HCT116 (cell line): ENCODE data around the gene DZIP1L. TPM values are rescaled to one million over a fixed set of nuclear protein-coding genes. Genes with fewer than 3 reads are reported as not detected.

Experiments
- ATAC-seq: fragments of 200-7000 bp; cut with Tn5 transposase; 2 replicates; pipeline ENCODE4 v1.9.1; 2020; ENCODE audit warnings: mild to moderate bottlenecking, moderate library complexity
- BruUV-seq: library from RNA; stranded (reverse); fragments of 400-500 nt; replicated peaks from 2 replicates; lab custom pipeline; 2021; lab: Mats Ljungman, UMichigan
- CTCF ChIA-PET: fragments of 300-600 bp; sonication (Branson Sonifier 250); formaldehyde crosslinking; loops from one replicate; lab custom pipeline; 2021; ENCODE audit warnings: antibody characterized with exemption; lab: Charles Lee
- POLR2A ChIA-PET: fragments of 300-600, 350-600 bp; sonication (Branson Sonifier 250); formaldehyde crosslinking; loops from one replicate; lab custom pipeline; 2021; ENCODE audit warnings: antibody characterized with exemption; lab: Charles Lee
- RAD21 ChIA-PET, 2 experiments: fragments of 300-600 bp; sonication (Branson Sonifier 250); formaldehyde crosslinking; loops; one replicate each; lab custom pipeline; 2023; ENCODE audit warnings: low total read pairs in 2 of 2; ENCODE audit not compliant: uncharacterized antibody in 2 of 2, unreplicated experiment in 2 of 2, low non-redundant PET in 1 of 2; lab: Charles Lee
- DNase-seq: peaks from one replicate; pipeline ENCODE4 v3.0.0-alpha.2; 2010; ENCODE audit warnings: low read depth, low spot score
- H2AFZ ChIP-seq: fragments of 200-600 bp; shearing (Covaris generic), sonication (generic); 2 replicates; pipeline ENCODE4 v1.6.1; 2017; ENCODE audit warnings: low read depth, mixed run types, mixed read lengths, antibody characterized with exemption, low read length; ENCODE audit not compliant: poor library complexity, severe bottlenecking
- H3K27ac ChIP-seq: 2 replicates; pipeline ENCODE4 v1.5.1; 2012; ENCODE audit warnings: low read depth, low read length
- H3K27me3 ChIP-seq: fragments of 200-600 bp; sonication (generic); 2 replicates; pipeline ENCODE4 v1.6.1; 2016; ENCODE audit warnings: mixed run types, low read length, mixed read lengths; ENCODE audit not compliant: insufficient read depth
- H3K36me3 ChIP-seq, 2 experiments: fragments of 200-500 bp in 1 of 2; fragments of 200-600 bp in 1 of 2; sonication (Bioruptor generic) in 1 of 2; sonication (generic) in 1 of 2; 2 replicates each; pipeline versions ENCODE4 v1.5.1 to v1.6.1; 2014 to 2016; ENCODE audit warnings: low read length in 2 of 2, inconsistent platforms in 1 of 2, mixed read lengths in 1 of 2, mixed run types in 1 of 2; ENCODE audit not compliant: insufficient read depth in 2 of 2, control insufficient read depth in 1 of 2
- H3K4me1 ChIP-seq, 2 experiments: fragments of 200-600 bp in 1 of 2; sonication (generic) in 1 of 2; 2 replicates each; pipeline versions ENCODE4 v1.5.1 to v1.6.1; 2012 to 2017; ENCODE audit warnings: low read length in 2 of 2, inconsistent platforms in 1 of 2, mild to moderate bottlenecking in 1 of 2, mixed read lengths in 1 of 2, mixed run types in 1 of 2, moderate library complexity in 1 of 2; ENCODE audit not compliant: insufficient read depth in 2 of 2, control insufficient read depth in 1 of 2
- H3K4me2 ChIP-seq: fragments of 200-600 bp; sonication (generic); 2 replicates; pipeline ENCODE4 v1.6.1; 2017; ENCODE audit warnings: mixed run types, low read length, mixed read lengths
- H3K4me3 ChIP-seq, 2 experiments: fragments of 200-600 bp in 1 of 2; sonication (generic) in 1 of 2; replicated peaks in 1 of 2; 2 replicates each; pipeline ENCODE4 v1.5.1; 2011 to 2016; ENCODE audit warnings: low read length in 2 of 2, control low read depth in 1 of 2, low read depth in 1 of 2, mild to moderate bottlenecking in 1 of 2, mixed read lengths in 1 of 2, mixed run types in 1 of 2
- H3K79me2 ChIP-seq: fragments of 200-600 bp; sonication (generic); 2 replicates; pipeline ENCODE4 v1.6.1; 2017; ENCODE audit warnings: mild to moderate bottlenecking, mixed run types, low read length, moderate library complexity, mixed read lengths; ENCODE audit not compliant: insufficient read depth
- H3K9ac ChIP-seq: fragments of 200-600 bp; sonication (generic); 2 replicates; pipeline ENCODE4 v1.6.1; 2016; ENCODE audit warnings: low read length, mixed read lengths
- H3K9me2 ChIP-seq: fragments of 200-600 bp; sonication (generic), shearing (Covaris generic); 2 replicates; pipeline ENCODE4 v1.6.1; 2017; ENCODE audit warnings: mixed run types, mild to moderate bottlenecking, moderate library complexity; ENCODE audit not compliant: insufficient read depth
- H3K9me3 ChIP-seq, 2 experiments: fragments of 200-500 bp in 1 of 2; fragments of 200-600 bp in 1 of 2; sonication (Bioruptor generic) in 1 of 2; sonication (generic) in 1 of 2; 2 replicates each; pipeline ENCODE4 v1.6.1; 2014 to 2017; ENCODE audit warnings: low read length in 2 of 2, mixed read lengths in 2 of 2, inconsistent platforms in 1 of 2, low read depth in 1 of 2, mild to moderate bottlenecking in 1 of 2, mixed run types in 1 of 2, moderate library complexity in 1 of 2; ENCODE audit not compliant: control insufficient read depth in 1 of 2, insufficient read depth in 1 of 2
- H4K20me1 ChIP-seq: fragments of 200-600 bp; sonication (generic), shearing (Covaris generic); 2 replicates; pipeline ENCODE4 v1.6.1; 2017; ENCODE audit warnings: mixed run types, mild to moderate bottlenecking, moderate library complexity; ENCODE audit not compliant: insufficient read depth
- ATF3 ChIP-seq: IDR thresholded peaks from 2 replicates; pipeline ENCODE4 v1.6.1; 2012
- CBX3 ChIP-seq: IDR thresholded peaks from 2 replicates; pipeline ENCODE4 v1.6.1; 2012; ENCODE audit warnings: low read depth
- ELF1 ChIP-seq: IDR thresholded peaks from 2 replicates; pipeline ENCODE4 v1.6.1; 2012; ENCODE audit warnings: low read depth, borderline replicate concordance
- EZH2 ChIP-seq: fragments of 200-600 bp; sonication (generic); IDR thresholded peaks from 2 replicates; pipeline ENCODE4 v1.6.1; 2017; ENCODE audit warnings: antibody characterized with exemption, mixed run types
- FOSL1 ChIP-seq: IDR thresholded peaks from 2 replicates; pipeline ENCODE4 v1.6.1; 2012; ENCODE audit warnings: low read depth
- JUND ChIP-seq: IDR thresholded peaks from 2 replicates; pipeline ENCODE4 v1.6.1; 2012
- POLR2A ChIP-seq: IDR thresholded peaks from 2 replicates; pipeline ENCODE4 v1.7.0; 2011; ENCODE audit warnings: borderline replicate concordance; ENCODE audit not compliant: insufficient read depth, insufficient read length; ENCODE audit errors: extremely low read depth
- POLR2AphosphoS5 ChIP-seq: IDR thresholded peaks from 2 replicates; pipeline ENCODE4 v1.6.1; 2011; ENCODE audit warnings: mild to moderate bottlenecking, low read depth, low read length, moderate library complexity
- REST ChIP-seq: IDR thresholded peaks from 2 replicates; pipeline ENCODE4 v1.6.1; 2012; ENCODE audit warnings: low read depth
- SIN3A ChIP-seq: IDR thresholded peaks from 2 replicates; pipeline ENCODE4 v1.6.1; 2012; ENCODE audit warnings: low read depth
- SP1 ChIP-seq: IDR thresholded peaks from 2 replicates; pipeline ENCODE4 v1.6.1; 2012; ENCODE audit warnings: low read depth
- SRF ChIP-seq: IDR thresholded peaks from 2 replicates; pipeline ENCODE4 v1.6.1; 2012; ENCODE audit warnings: low read depth
- TCF7L2 ChIP-seq: IDR thresholded peaks from 2 replicates; pipeline ENCODE4 v1.7.0; 2011; ENCODE audit warnings: borderline replicate concordance, inconsistent platforms; ENCODE audit not compliant: insufficient read depth, insufficient read length; ENCODE audit errors: extremely low read depth
- ZBTB33 ChIP-seq: IDR thresholded peaks from 2 replicates; pipeline ENCODE4 v1.6.1; 2011; ENCODE audit warnings: mild to moderate bottlenecking, low read length, moderate library complexity; ENCODE audit not compliant: insufficient replicate concordance; ENCODE audit errors: extremely low read depth
- ZFX ChIP-seq: fragments of 450-650 bp; IDR thresholded peaks from 2 replicates; pipeline ENCODE4 v1.6.1; 2017
- ZNF274 ChIP-seq: fragments of 200-500 bp; sonication (Bioruptor generic); IDR thresholded peaks from 2 replicates; pipeline ENCODE4 v1.6.1; 2014; ENCODE audit warnings: mild to moderate bottlenecking, low read depth, low read length, inconsistent platforms
- intact Hi-C: fragments of 100-400 bp; cut with micrococcal nuclease; formaldehyde crosslinking; loops from 2 replicates; pipeline ENCODE4 v1.10.0; 2022
- total RNA-seq: library from RNA; stranded (reverse); gene quantifications from one replicate; pipeline ENCODE4 v1.2.1, GENCODE V29; 2021; ENCODE audit not compliant: unreplicated experiment

The DZIP1L gene
- total RNA-seq, 1 experiment from 2014 or later: 9.6 TPM

- no peak overlapping the region for H2AFZ ChIP-seq
- DNase-seq (no peak), ATAC-seq (no peak)
- POLR2A ChIA-PET: no interaction called here
- H3K9me3 ChIP-seq: 0 out of 4 replicates have a peak, but pooled peaks cover 0 to 3% of the 10 kb centered on the region in 2 experiments
- H3K9me2 ChIP-seq: no peaks in the 10 kb centered on the region
- intact Hi-C loops: no loop called here
- H3K4me3 ChIP-seq: no peak overlapping the region
- no peaks in the 10 kb centered on the region for H4K20me1 ChIP-seq
- no TSS peak for BruUV-seq
- H3K79me2 ChIP-seq: no peaks in the 10 kb centered on the region
- no peaks in the 10 kb centered on the region for H3K27me3 ChIP-seq
- CTCF ChIA-PET: no interaction called here
- RAD21 ChIA-PET: no interaction called here
- H3K9ac ChIP-seq: no peak overlapping the region
- peaks cover 0 to 8% of the 10 kb centered on the region in 2 experiments; a peak in 1 of 4 replicates for H3K36me3 ChIP-seq
- TF ChIP-seq SIN3A (no peak), JUND (no peak), ZNF274 (no peak), TCF7L2 (no peak), POLR2A (no peak), ELF1 (no peak), POLR2AphosphoS5 (no peak)
- no peak overlapping the region for H3K27ac ChIP-seq
- H3K4me2 ChIP-seq: no peak overlapping the region
- no peaks in the 10 kb centered on the region for H3K4me1 ChIP-seq
Observed at GRCh38 chr3:138092023-138092422, 23.4 kb downstream of the DZIP1L start.

GRCh38 chr3:138089091-138089490 lies 26.3 kb downstream of the DZIP1L start:
- Histone ChIP-seq H3K9me3 (0 out of 4 replicates have a peak, but pooled peaks cover 0 to 3% of the 10 kb centered on the region in 2 experiments), H3K4me3 (no peak overlapping the region), H3K4me2 (no peak overlapping the region), H3K4me1 (no peaks in the 10 kb centered on the region), H2AFZ (no peak overlapping the region), H3K9me2 (no peaks in the 10 kb centered on the region), H3K36me3 (peaks cover 3 to 10% of the 10 kb centered on the region in 2 experiments; a peak in 2 of 4 replicates), H3K9ac (no peak overlapping the region), H4K20me1 (no peaks in the 10 kb centered on the region), H3K27ac (no peak overlapping the region), H3K27me3 (no peaks in the 10 kb centered on the region), H3K79me2 (no peaks in the 10 kb centered on the region)
- intact Hi-C loops: no loop called here
- ATAC-seq (no peak), DNase-seq (no peak)
- TF ChIP-seq FOSL1 (no peak), SRF (no peak), ZFX (no peak), SP1 (no peak), CBX3 (no peak), SIN3A (no peak), POLR2A (no peak), ATF3 (no peak), ZBTB33 (no peak), REST (no peak), EZH2 (no peak), TCF7L2 (no peak)
- POLR2A ChIA-PET: no interaction called here
- CTCF ChIA-PET: no interaction called here
- RAD21 ChIA-PET: no interaction called here
- no TSS peak for BruUV-seq
